HepG2 (cell line): ENCODE measurements around the gene C20orf96. TPM values are rescaled to one million over a fixed set of nuclear protein-coding genes. Genes with fewer than 3 reads are reported as not detected.

Experiments
- CENPX ChIP-seq: sonication (generic); formaldehyde crosslinking; IDR thresholded peaks from 2 replicates; pipeline ENCODE4 v1.9.0; 2021; ENCODE audit warnings: mild to moderate bottlenecking, missing genetic modification reagents, moderate library complexity
- DR1 ChIP-seq: sonication (generic); formaldehyde crosslinking; IDR thresholded peaks from 2 replicates; pipeline ENCODE4 v1.8.0; 2021; ENCODE audit warnings: mild to moderate bottlenecking, missing genetic modification reagents, inconsistent platforms
- FLYWCH1 ChIP-seq: sonication (generic); formaldehyde crosslinking; IDR thresholded peaks from 2 replicates; pipeline ENCODE4 v1.8.1; 2023; ENCODE audit warnings: mild to moderate bottlenecking, missing genetic modification reagents
- GTF2F1 ChIP-seq: fragments of 150-350 bp; IDR thresholded peaks from 2 replicates; pipeline ENCODE4 v1.6.1; 2014; ENCODE audit warnings: low read length
- ISL2 ChIP-seq: sonication (generic); formaldehyde crosslinking; IDR thresholded peaks from 2 replicates; pipeline ENCODE4 v1.5.0; 2020; ENCODE audit warnings: missing genetic modification reagents
- ONECUT2 ChIP-seq: sonication (generic); formaldehyde crosslinking; IDR thresholded peaks from 2 replicates; pipeline ENCODE4 v1.4.0; 2020; ENCODE audit warnings: missing genetic modification reagents
- SNAPC2 ChIP-seq: sonication (generic); formaldehyde crosslinking; IDR thresholded peaks from 2 replicates; pipeline ENCODE4 v1.8.1; 2022; ENCODE audit warnings: mild to moderate bottlenecking, missing genetic modification reagents
- ZBTB7B ChIP-seq: sonication (generic); formaldehyde crosslinking; IDR thresholded peaks from 2 replicates; pipeline ENCODE4 v1.4.0; 2020; ENCODE audit warnings: missing genetic modification reagents
- ZFYVE20 ChIP-seq: sonication (generic); formaldehyde crosslinking; IDR thresholded peaks from 2 replicates; pipeline ENCODE4 v1.8.0; 2023; ENCODE audit warnings: low read depth, mild to moderate bottlenecking, moderate library complexity, missing genetic modification reagents, borderline replicate concordance
- ZNF432 ChIP-seq: sonication (generic); formaldehyde crosslinking; IDR thresholded peaks from 2 replicates; pipeline ENCODE4 v1.5.0; 2020; ENCODE audit warnings: missing genetic modification reagents, mild to moderate bottlenecking, borderline replicate concordance
- ZNF547 ChIP-seq: sonication (generic); formaldehyde crosslinking; IDR thresholded peaks from 2 replicates; pipeline ENCODE4 v1.5.1; 2020; ENCODE audit warnings: mild to moderate bottlenecking, missing genetic modification reagents
- ZSCAN20 ChIP-seq: sonication (generic); formaldehyde crosslinking; IDR thresholded peaks from 2 replicates; pipeline ENCODE4 v1.4.0; 2020; ENCODE audit warnings: missing genetic modification reagents, mild to moderate bottlenecking, borderline replicate concordance
- polyA plus RNA-seq, 8 experiments: library from polyadenylated mRNA; depleted of rRNA in 3 of 8; stranded (reverse) in 7 of 8; unstranded in 1 of 8; fragments of >200 nt; fragmentation: Illumina TruSeq in 4 of 8; extraction: Trizol in 4 of 8; gene quantifications; 2 replicates each; pipeline versions ENCODE4 v1.2.1 to v1.2.3, GENCODE V29; 2011 to 2016; ENCODE audit warnings: low read depth in 4 of 8, missing spikeins in 1 of 8, mixed read lengths in 1 of 8; ENCODE audit not compliant: insufficient read depth in 1 of 8
- total RNA-seq, 5 experiments: library from RNA; depleted of rRNA; stranded (reverse); fragments of >200 nt; fragmentation: Illumina TruSeq; extraction: Trizol; gene quantifications; 2 replicates each; pipeline ENCODE4 v1.2.3, GENCODE V29; 2016; ENCODE audit warnings: low read depth in 1 of 5
- TF ChIP-seq, protein P1 (sequence below): sonication (generic); formaldehyde crosslinking; IDR thresholded peaks from 2 replicates; pipeline ENCODE4 v1.5.0; 2020; ENCODE audit warnings: mild to moderate bottlenecking, missing genetic modification reagents
- TF ChIP-seq, protein P2 (sequence below): sonication (generic); formaldehyde crosslinking; conservative IDR thresholded peaks from 2 replicates; pipeline ENCODE4 v1.8.0; 2022; ENCODE audit warnings: mild to moderate bottlenecking, moderate library complexity, missing genetic modification reagents
- TF ChIP-seq, protein P3 (sequence below): sonication (generic); formaldehyde crosslinking; IDR thresholded peaks from 2 replicates; pipeline ENCODE4 v1.5.1; 2020; ENCODE audit warnings: missing genetic modification reagents, mild to moderate bottlenecking, borderline replicate concordance
- TF ChIP-seq, protein P4 (sequence below): IDR thresholded peaks from 2 replicates; pipeline ENCODE4 v1.4.0; 2020; ENCODE audit warnings: mild to moderate bottlenecking, missing genetic modification reagents
- TF ChIP-seq, protein P5 (sequence below): sonication (generic); formaldehyde crosslinking; IDR thresholded peaks from 2 replicates; pipeline ENCODE4 v1.5.0; 2020; ENCODE audit warnings: missing genetic modification reagents

The C20orf96 gene
- total and polyA plus RNA-seq, 2 of the 13 experiments (the other 11 are each of a cell fraction or from before 2014, with no cell fraction given) = 3.8 to 20.6 TPM

DNA sequence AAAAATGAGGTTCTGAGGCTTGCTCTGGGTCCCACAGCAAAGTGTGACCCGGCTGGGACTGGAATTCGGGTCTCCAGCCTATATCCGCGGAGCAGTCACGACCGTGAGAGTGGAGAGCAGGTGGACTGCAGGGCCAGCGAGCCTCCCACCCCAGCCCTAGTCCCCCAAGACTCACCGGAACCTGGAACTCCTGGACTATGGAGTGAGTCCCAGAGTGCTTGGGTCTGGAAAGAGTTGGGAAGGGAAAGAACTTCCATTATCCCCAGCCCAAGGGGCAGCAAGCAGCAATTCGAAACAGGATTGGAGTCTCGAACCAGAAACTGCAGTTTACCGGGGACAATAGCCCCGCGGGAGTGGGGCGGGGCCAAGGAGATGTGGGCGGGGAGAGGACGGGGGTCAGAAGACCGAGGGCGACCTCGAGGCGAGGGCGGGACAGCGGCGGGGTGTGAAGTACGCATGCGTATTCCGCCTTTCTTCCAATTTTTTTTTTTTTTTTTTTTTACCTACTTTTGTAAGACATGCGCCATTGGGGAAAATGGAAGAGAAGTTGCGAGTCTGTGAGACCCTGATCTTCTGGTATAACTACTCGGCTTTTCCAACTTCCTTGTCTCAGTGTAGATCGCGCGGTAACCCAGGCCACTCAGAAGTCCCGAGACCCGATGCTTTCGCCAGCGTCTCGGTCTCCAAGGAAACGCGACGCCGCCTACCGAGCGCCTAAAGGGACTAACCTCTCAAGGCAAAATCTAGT is at the start of gene C20orf96 (continued):
- TF ChIP-seq, protein P1, sequence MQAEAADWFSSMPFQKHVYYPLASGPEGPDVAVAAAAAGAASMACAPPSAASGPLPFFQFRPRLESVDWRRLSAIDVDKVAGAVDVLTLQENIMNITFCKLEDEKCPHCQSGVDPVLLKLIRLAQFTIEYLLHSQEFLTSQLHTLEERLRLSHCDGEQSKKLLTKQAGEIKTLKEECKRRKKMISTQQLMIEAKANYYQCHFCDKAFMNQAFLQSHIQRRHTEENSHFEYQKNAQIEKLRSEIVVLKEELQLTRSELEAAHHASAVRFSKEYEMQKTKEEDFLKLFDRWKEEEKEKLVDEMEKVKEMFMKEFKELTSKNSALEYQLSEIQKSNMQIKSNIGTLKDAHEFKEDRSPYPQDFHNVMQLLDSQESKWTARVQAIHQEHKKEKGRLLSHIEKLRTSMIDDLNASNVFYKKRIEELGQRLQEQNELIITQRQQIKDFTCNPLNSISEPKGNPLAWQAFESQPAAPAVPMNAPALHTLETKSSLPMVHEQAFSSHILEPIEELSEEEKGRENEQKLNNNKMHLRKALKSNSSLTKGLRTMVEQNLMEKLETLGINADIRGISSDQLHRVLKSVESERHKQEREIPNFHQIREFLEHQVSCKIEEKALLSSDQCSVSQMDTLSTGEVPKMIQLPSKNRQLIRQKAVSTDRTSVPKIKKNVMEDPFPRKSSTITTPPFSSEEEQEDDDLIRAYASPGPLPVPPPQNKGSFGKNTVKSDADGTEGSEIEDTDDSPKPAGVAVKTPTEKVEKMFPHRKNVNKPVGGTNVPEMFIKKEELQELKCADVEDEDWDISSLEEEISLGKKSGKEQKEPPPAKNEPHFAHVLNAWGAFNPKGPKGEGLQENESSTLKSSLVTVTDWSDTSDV (CRISPR knock-in tag) = no peak
- TF ChIP-seq ZFYVE20 (CRISPR knock-in tag) (no peak), ZSCAN20 (CRISPR knock-in tag) (no peak), FLYWCH1 (CRISPR knock-in tag) (no peak; the same call in 1 of the 2 replicates), ISL2 (CRISPR knock-in tag) (no peak; the same call in 1 of the 2 replicates), ONECUT2 (peak; percentile 49; the same call in 1 of the 2 replicates), ZNF432 (no peak), GTF2F1 (no peak), SNAPC2 (CRISPR knock-in tag) (0 out of 2 replicates have a peak, but pooled peaks have one; percentile 53), DR1 (CRISPR knock-in tag) (no peak), CENPX (no peak), ZBTB7B (CRISPR knock-in tag) (0 out of 2 replicates have a peak, but pooled peaks have one; percentile 8), ZNF547 (CRISPR knock-in tag) (peak; percentile 57; the same call in 1 of the 2 replicates)
- TF ChIP-seq, protein P2, sequence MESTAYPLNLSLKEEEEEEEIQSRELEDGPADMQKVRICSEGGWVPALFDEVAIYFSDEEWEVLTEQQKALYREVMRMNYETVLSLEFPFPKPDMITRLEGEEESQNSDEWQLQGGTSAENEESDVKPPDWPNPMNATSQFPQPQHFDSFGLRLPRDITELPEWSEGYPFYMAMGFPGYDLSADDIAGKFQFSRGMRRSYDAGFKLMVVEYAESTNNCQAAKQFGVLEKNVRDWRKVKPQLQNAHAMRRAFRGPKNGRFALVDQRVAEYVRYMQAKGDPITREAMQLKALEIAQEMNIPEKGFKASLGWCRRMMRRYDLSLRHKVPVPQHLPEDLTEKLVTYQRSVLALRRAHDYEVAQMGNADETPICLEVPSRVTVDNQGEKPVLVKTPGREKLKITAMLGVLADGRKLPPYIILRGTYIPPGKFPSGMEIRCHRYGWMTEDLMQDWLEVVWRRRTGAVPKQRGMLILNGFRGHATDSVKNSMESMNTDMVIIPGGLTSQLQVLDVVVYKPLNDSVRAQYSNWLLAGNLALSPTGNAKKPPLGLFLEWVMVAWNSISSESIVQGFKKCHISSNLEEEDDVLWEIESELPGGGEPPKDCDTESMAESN (CRISPR knock-in tag) = no peak; the same call in 1 of the 2 replicates
- TF ChIP-seq, protein P3, sequence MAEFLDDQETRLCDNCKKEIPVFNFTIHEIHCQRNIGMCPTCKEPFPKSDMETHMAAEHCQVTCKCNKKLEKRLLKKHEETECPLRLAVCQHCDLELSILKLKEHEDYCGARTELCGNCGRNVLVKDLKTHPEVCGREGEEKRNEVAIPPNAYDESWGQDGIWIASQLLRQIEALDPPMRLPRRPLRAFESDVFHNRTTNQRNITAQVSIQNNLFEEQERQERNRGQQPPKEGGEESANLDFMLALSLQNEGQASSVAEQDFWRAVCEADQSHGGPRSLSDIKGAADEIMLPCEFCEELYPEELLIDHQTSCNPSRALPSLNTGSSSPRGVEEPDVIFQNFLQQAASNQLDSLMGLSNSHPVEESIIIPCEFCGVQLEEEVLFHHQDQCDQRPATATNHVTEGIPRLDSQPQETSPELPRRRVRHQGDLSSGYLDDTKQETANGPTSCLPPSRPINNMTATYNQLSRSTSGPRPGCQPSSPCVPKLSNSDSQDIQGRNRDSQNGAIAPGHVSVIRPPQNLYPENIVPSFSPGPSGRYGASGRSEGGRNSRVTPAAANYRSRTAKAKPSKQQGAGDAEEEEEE (CRISPR knock-in tag) = 0 out of 2 replicates have a peak, but pooled peaks have one; percentile 11
- TF ChIP-seq, protein P4, sequence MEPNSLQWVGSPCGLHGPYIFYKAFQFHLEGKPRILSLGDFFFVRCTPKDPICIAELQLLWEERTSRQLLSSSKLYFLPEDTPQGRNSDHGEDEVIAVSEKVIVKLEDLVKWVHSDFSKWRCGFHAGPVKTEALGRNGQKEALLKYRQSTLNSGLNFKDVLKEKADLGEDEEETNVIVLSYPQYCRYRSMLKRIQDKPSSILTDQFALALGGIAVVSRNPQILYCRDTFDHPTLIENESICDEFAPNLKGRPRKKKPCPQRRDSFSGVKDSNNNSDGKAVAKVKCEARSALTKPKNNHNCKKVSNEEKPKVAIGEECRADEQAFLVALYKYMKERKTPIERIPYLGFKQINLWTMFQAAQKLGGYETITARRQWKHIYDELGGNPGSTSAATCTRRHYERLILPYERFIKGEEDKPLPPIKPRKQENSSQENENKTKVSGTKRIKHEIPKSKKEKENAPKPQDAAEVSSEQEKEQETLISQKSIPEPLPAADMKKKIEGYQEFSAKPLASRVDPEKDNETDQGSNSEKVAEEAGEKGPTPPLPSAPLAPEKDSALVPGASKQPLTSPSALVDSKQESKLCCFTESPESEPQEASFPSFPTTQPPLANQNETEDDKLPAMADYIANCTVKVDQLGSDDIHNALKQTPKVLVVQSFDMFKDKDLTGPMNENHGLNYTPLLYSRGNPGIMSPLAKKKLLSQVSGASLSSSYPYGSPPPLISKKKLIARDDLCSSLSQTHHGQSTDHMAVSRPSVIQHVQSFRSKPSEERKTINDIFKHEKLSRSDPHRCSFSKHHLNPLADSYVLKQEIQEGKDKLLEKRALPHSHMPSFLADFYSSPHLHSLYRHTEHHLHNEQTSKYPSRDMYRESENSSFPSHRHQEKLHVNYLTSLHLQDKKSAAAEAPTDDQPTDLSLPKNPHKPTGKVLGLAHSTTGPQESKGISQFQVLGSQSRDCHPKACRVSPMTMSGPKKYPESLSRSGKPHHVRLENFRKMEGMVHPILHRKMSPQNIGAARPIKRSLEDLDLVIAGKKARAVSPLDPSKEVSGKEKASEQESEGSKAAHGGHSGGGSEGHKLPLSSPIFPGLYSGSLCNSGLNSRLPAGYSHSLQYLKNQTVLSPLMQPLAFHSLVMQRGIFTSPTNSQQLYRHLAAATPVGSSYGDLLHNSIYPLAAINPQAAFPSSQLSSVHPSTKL (CRISPR knock-in tag) = peak; percentile 55; the same call in 1 of the 2 replicates
- TF ChIP-seq, protein P5, sequence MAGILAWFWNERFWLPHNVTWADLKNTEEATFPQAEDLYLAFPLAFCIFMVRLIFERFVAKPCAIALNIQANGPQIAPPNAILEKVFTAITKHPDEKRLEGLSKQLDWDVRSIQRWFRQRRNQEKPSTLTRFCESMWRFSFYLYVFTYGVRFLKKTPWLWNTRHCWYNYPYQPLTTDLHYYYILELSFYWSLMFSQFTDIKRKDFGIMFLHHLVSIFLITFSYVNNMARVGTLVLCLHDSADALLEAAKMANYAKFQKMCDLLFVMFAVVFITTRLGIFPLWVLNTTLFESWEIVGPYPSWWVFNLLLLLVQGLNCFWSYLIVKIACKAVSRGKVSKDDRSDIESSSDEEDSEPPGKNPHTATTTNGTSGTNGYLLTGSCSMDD (CRISPR knock-in tag) = no peak
